K562 (cell line): Measurements from ENCODE around the gene NAGLU. TPM values are rescaled to one million over a fixed set of nuclear protein-coding genes. Genes with fewer than 3 reads are reported as not detected.

Experiments
- ATAC-seq: fragments of 200-7000 bp; cut with Tn5 transposase; 3 replicates; pipeline ENCODE4 v1.9.1; 2020; ENCODE audit warnings: moderate library complexity
- BruUV-seq: library from RNA; stranded (reverse); fragments of 400-500 nt; replicated peaks from 2 replicates; lab custom pipeline; 2021; lab: Mats Ljungman, UMichigan
- CTCF ChIA-PET: fragments of 300-600 bp; formaldehyde crosslinking; extraction: SDS; loops from one replicate; lab custom pipeline; 2021; ENCODE audit warnings: low intra/inter-chr PET ratio; lab: Yijun Ruan, JAX
- POLR2A ChIA-PET: fragments of 300-600, 350-650 bp; sonication (Branson Sonifier 250); formaldehyde crosslinking; extraction: SDS; loops from one replicate; lab custom pipeline; 2021; ENCODE audit warnings: antibody characterized with exemption, inconsistent platforms; lab: Yijun Ruan, JAX
- DNase-seq, 4 experiments: peaks; one replicate each; pipeline versions ENCODE4 v3.0.0 to v3.0.0-alpha.2; 2011 to 2018; ENCODE audit warnings: low spot score in 3 of 4, mixed read lengths in 3 of 4; ENCODE audit errors: extremely low read depth in 1 of 4
- FAIRE-seq: peaks from 2 replicates; lab custom pipeline; 2011; peaks lifted over from hg19 to GRCh38; lab: Jason Lieb, UNC
- H2AFZ ChIP-seq: 2 replicates; pipeline ENCODE4 v1.6.0; 2011; ENCODE audit warnings: low read depth, low read length, control low read depth, inconsistent platforms
- H3K27ac ChIP-seq: fragments of 200-600 bp; 3 replicates; pipeline ENCODE4 v1.8.0; 2011; ENCODE audit warnings: low read depth, mild to moderate bottlenecking, control low read depth, inconsistent platforms, low read length, moderate library complexity, mixed read lengths; ENCODE audit errors: extremely low read depth
- H3K27me3 ChIP-seq, 2 experiments: fragments of 300-600 bp in 1 of 2; 2 replicates in 1 of 2; 3 replicates in 1 of 2; pipeline versions ENCODE4 v1.6.0 to v1.8.0; 2011; ENCODE audit warnings: inconsistent platforms in 2 of 2, low read length in 2 of 2, mild to moderate bottlenecking in 1 of 2, mixed read lengths in 1 of 2, moderate library complexity in 1 of 2; ENCODE audit not compliant: control insufficient read depth in 2 of 2, insufficient read depth in 2 of 2
- H3K36me3 ChIP-seq: fragments of 300-600 bp; 3 replicates; pipeline ENCODE4 v1.8.0; 2011; ENCODE audit warnings: mild to moderate bottlenecking, low read length, inconsistent platforms; ENCODE audit not compliant: control insufficient read depth, insufficient read depth
- H3K4me1 ChIP-seq, 2 experiments: fragments of 200-600 bp in 1 of 2; replicated peaks in 1 of 2; 2 replicates in 1 of 2; 3 replicates in 1 of 2; pipeline versions ENCODE4 v1.5.1 to v1.8.0; 2011; ENCODE audit warnings: inconsistent platforms in 2 of 2, low read length in 2 of 2, mild to moderate bottlenecking in 1 of 2, mixed read lengths in 1 of 2, moderate library complexity in 1 of 2; ENCODE audit not compliant: control insufficient read depth in 2 of 2, insufficient read depth in 2 of 2
- H3K4me2 ChIP-seq: 2 replicates; pipeline ENCODE4 v1.6.1; 2011; ENCODE audit warnings: low read length, control low read depth, inconsistent platforms, mixed read lengths; ENCODE audit not compliant: insufficient read depth
- H3K4me3 ChIP-seq: fragments of 200-600 bp; sonication (generic), shearing (Covaris generic); 2 replicates; pipeline ENCODE4 v1.5.1; 2016; ENCODE audit warnings: control low read depth, inconsistent platforms
- H3K79me2 ChIP-seq: fragments of 200-600 bp; 3 replicates; pipeline ENCODE4 v1.8.0; 2011; ENCODE audit warnings: low read length, inconsistent platforms; ENCODE audit not compliant: control insufficient read depth, insufficient read depth
- H3K9ac ChIP-seq, 2 experiments: 2 replicates each; pipeline versions ENCODE4 v1.6.0 to v1.6.1; 2011; ENCODE audit warnings: low read depth in 2 of 2, low read length in 2 of 2, control low read depth in 1 of 2, inconsistent platforms in 1 of 2, mild to moderate bottlenecking in 1 of 2, mixed read lengths in 1 of 2; ENCODE audit not compliant: insufficient read depth in 1 of 2
- H3K9me1 ChIP-seq: one replicate; pipeline ENCODE4 v1.6.0; 2011; ENCODE audit warnings: inconsistent platforms, mild to moderate bottlenecking, low read length, moderate library complexity; ENCODE audit not compliant: control insufficient read depth, insufficient read depth
- H3K9me3 ChIP-seq: replicated peaks from 2 replicates; pipeline ENCODE4 v1.5.1; 2011; ENCODE audit warnings: low read depth, low read length, inconsistent platforms; ENCODE audit not compliant: control insufficient read depth, insufficient read depth
- H4K20me1 ChIP-seq: replicated peaks from 2 replicates; pipeline ENCODE4 v1.6.1; 2011; ENCODE audit warnings: low read length, inconsistent platforms, mixed read lengths; ENCODE audit not compliant: control insufficient read depth, insufficient read depth
- POLR2G ChIP-seq: fragments of 200-400 bp; formaldehyde crosslinking; IDR thresholded peaks from 2 replicates; pipeline ENCODE4 v1.6.1; 2017; ENCODE audit warnings: low read depth, mild to moderate bottlenecking, antibody characterized with exemption, low read length, moderate library complexity
- RBFOX2 ChIP-seq: fragments of 200-400 bp; formaldehyde crosslinking; IDR thresholded peaks from 2 replicates; pipeline ENCODE4 v1.6.1; 2017; ENCODE audit warnings: low read depth, mild to moderate bottlenecking, low read length, moderate library complexity
- ZFP1 ChIP-seq: fragments of 450-650 bp; formaldehyde crosslinking; IDR thresholded peaks from 2 replicates; pipeline ENCODE4 v1.4.0; 2020; ENCODE audit warnings: mild to moderate bottlenecking, mixed read lengths
- ZNF277 ChIP-seq: fragments of 250-450 bp; sonication (Bioruptor Pico); IDR thresholded peaks from 2 replicates; pipeline ENCODE4 v1.8.0; 2022; ENCODE audit warnings: inconsistent platforms, mild to moderate bottlenecking, moderate library complexity, borderline replicate concordance
- WGBS: fragments of 100-300 bp; shearing (Covaris generic); methylation state at CpG from one replicate; pipeline ENCODE4 v1.1.6; 2016; ENCODE audit warnings: low coverage, mixed read lengths; ENCODE audit not compliant: insufficient coverage; ENCODE audit errors: missing lambda C conversion rate; 5-methylcytosine and 5-hydroxymethylcytosine counted together
- in situ Hi-C: fragments of 300-500 bp; cut with MboI; formaldehyde crosslinking; loops from 4 replicates; pipeline ENCODE4 v1.15.0; 2018; ENCODE audit warnings: inconsistent platforms, mixed read lengths
- intact Hi-C: fragments of 100-400 bp; cut with micrococcal nuclease; formaldehyde crosslinking; loops from 2 replicates; pipeline ENCODE4 v1.14.2; 2022
- polyA plus RNA-seq, 8 experiments: library from polyadenylated mRNA; depleted of rRNA in 4 of 8; stranded (reverse) in 5 of 8; unstranded in 3 of 8; fragments of >200 nt; fragmentation: Nextera tagmentation in 2 of 8; fragmentation: Illumina TruSeq in 1 of 8; extraction: Ambion mirVana in 2 of 8; extraction: Trizol in 1 of 8; gene quantifications; 2 replicates each; pipeline versions ENCODE4 v1.2.1 to v1.2.3, GENCODE V29; 2011 to 2014; ENCODE audit warnings: inconsistent platforms in 1 of 8, missing spikeins in 1 of 8
- total RNA-seq, 7 experiments: library from RNA; depleted of rRNA in 6 of 7; stranded (reverse); fragments of >200 nt in 6 of 7; fragmentation: Illumina TruSeq in 2 of 7; extraction: Trizol in 2 of 7; gene quantifications; 2 replicates each; pipeline versions ENCODE4 v1.2.1 to v1.2.3, GENCODE V29; 2011 to 2021; ENCODE audit warnings: low replicate concordance in 1 of 7

Gene NAGLU
- total and polyA plus RNA-seq, 9 of the 15 experiments (the other 6 are each of a cell fraction or from before 2014, with no cell fraction given) = 0.04 to 21.5 (median 8.5) TPM

GRCh38 chr17:42521666-42522262 lies 14.3 kb upstream of the NAGLU start:
- no peak overlapping the region for H2AFZ ChIP-seq
- TF ChIP-seq RBFOX2 (0 out of 2 replicates have a peak, but pooled peaks have one; percentile 5), ZFP1 (CRISPR knock-in tag) (no peak), POLR2G (peak; percentile 49; the same call in 1 of the 2 replicates)
- no peaks in the 10 kb centered on the region for H3K9me3 ChIP-seq
- POLR2A ChIA-PET = interaction anchor here (0.8 kb wide), 1 partner anchor 209 kb away, joined by 4 read pairs; no protein-coding TSS in a partner anchor
- no peaks in the 10 kb centered on the region for H3K27me3 ChIP-seq
- peaks cover 60% of the 10 kb centered on the region for H3K36me3 ChIP-seq
- intact Hi-C loops = no loop called here
- FAIRE-seq (no peak), ATAC-seq (no peak), DNase-seq (peak in 1 of 4 experiments; percentile 12)
- no peak overlapping the region for H3K4me3 ChIP-seq
- H3K9me1 ChIP-seq = peaks cover 7% of the 10 kb centered on the region
- CTCF ChIA-PET = no interaction called here
- H3K9ac ChIP-seq = 0 out of 4 replicates have a peak overlapping the region, but pooled peaks of 1 of the 2 experiments have one; percentile 19
- no peak overlapping the region; the same call in 2 of the 3 replicates for H3K27ac ChIP-seq
- peaks cover 41 to 64% of the 10 kb centered on the region in 2 experiments for H3K4me1 ChIP-seq
- H4K20me1 ChIP-seq = no peaks in the 10 kb centered on the region
- in situ Hi-C loops = no loop called here
- 98% methylated on average over 10 of the region's 11 CpGs for WGBS
- H3K79me2 ChIP-seq = peaks cover 8% of the 10 kb centered on the region; the same call in 1 of the 3 replicates
- no TSS peak for BruUV-seq
- H3K4me2 ChIP-seq = no peak overlapping the region

- Histone ChIP-seq H3K9me3 (no peaks in the 10 kb centered on the region), H3K36me3 (peaks cover 54% of the 10 kb centered on the region), H3K79me2 (peaks cover 8% of the 10 kb centered on the region; the same call in 1 of the 3 replicates), H3K9me1 (peaks cover 7% of the 10 kb centered on the region), H3K27me3 (no peaks in the 10 kb centered on the region), H3K27ac (no peak overlapping the region; the same call in 2 of the 3 replicates), H2AFZ (no peak overlapping the region), H3K4me1 (peaks cover 40 to 63% of the 10 kb centered on the region in 2 experiments), H4K20me1 (no peaks in the 10 kb centered on the region), H3K4me2 (no peak overlapping the region), H3K4me3 (no peak overlapping the region), H3K9ac (peak overlapping the region in 1 of 2 experiments; percentile 62; a peak in 1 of 4 replicates)
- TF ChIP-seq ZNF277 (CRISPR knock-in tag) = no peak
- TF ChIP-seq POLR2G = 0 out of 2 replicates have a peak, but pooled peaks have one; percentile 13
- intact Hi-C loops = no loop called here
- ChIA-PET CTCF (no interaction called here), POLR2A (no interaction called here)
- BruUV-seq = no TSS peak
- FAIRE-seq (no peak), ATAC-seq (no peak), DNase-seq (no peak)
- in situ Hi-C loops = no loop called here
- 88% methylated on average over 6 of the region's 9 CpGs for WGBS
These were observed 13.7 kb upstream of the NAGLU start for GRCh38 chr17:42522263-42522790.
